ENCODE data around the gene AQP12A.

DNA sequence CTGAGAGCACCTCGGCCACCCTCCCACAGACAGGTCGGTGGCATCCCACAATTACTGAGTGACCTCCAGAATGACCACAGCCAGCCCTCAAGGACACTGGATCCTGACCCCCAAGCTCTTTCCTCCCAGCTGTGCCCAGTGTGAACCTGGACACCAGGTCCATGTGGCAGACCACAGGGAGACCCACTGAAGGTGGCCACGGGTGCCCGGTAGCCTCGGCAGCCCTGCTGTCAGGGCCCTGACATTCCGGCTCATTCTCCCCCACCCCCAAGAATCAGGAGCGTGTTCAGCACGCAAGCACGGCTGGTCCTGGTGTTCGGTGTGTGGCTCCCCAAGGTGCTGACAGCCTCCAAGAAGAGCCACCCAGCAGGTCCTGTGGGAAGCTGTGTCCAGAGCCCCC, 32.8 kb downstream of the AQP12A start:
- TF ChIP-seq NFE2L1 (tag; IDR thresholded peaks at IDR 0.05; ENCODE audit: borderline replicate concordance, low read depth) (no peak), PHF20 (IDR thresholded peaks at IDR 0.05; ENCODE audit: partially characterized antibody) (no peak), SP1 (CRISPR knock-in tag; IDR thresholded peaks at IDR 0.05) (no peak), TAF7 (tag; IDR thresholded peaks at IDR 0.05) (no peak), FOXK2 (conservative IDR thresholded peaks at IDR 0.05 in 1 of 2, IDR thresholded peaks at IDR 0.05 in 1 of 2; ENCODE audit: low read depth in 2 of 2) (no peak), MTA3 (IDR thresholded peaks at IDR 0.05; ENCODE audit: borderline replicate concordance) (no peak), EP400 (IDR thresholded peaks at IDR 0.05) (no peak), ZNF41 (CRISPR knock-in tag; conservative IDR thresholded peaks at IDR 0.05) (no peak), KDM1A (IDR thresholded peaks at IDR 0.05) (no peak), ZNF253 (CRISPR knock-in tag; conservative IDR thresholded peaks at IDR 0.05) (no peak)
- TF ChIP-seq, protein P1, sequence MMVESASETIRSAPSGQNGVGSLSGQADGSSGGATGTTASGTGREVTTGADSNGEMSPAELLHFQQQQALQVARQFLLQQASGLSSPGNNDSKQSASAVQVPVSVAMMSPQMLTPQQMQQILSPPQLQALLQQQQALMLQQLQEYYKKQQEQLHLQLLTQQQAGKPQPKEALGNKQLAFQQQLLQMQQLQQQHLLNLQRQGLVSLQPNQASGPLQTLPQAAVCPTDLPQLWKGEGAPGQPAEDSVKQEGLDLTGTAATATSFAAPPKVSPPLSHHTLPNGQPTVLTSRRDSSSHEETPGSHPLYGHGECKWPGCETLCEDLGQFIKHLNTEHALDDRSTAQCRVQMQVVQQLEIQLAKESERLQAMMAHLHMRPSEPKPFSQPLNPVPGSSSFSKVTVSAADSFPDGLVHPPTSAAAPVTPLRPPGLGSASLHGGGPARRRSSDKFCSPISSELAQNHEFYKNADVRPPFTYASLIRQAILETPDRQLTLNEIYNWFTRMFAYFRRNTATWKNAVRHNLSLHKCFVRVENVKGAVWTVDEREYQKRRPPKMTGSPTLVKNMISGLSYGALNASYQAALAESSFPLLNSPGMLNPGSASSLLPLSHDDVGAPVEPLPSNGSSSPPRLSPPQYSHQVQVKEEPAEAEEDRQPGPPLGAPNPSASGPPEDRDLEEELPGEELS (CRISPR knock-in tag; IDR thresholded peaks at IDR 0.05; ENCODE audit: borderline replicate concordance) = no peak
- TF ChIP-seq, protein P2, sequence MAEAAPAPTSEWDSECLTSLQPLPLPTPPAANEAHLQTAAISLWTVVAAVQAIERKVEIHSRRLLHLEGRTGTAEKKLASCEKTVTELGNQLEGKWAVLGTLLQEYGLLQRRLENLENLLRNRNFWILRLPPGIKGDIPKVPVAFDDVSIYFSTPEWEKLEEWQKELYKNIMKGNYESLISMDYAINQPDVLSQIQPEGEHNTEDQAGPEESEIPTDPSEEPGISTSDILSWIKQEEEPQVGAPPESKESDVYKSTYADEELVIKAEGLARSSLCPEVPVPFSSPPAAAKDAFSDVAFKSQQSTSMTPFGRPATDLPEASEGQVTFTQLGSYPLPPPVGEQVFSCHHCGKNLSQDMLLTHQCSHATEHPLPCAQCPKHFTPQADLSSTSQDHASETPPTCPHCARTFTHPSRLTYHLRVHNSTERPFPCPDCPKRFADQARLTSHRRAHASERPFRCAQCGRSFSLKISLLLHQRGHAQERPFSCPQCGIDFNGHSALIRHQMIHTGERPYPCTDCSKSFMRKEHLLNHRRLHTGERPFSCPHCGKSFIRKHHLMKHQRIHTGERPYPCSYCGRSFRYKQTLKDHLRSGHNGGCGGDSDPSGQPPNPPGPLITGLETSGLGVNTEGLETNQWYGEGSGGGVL (CRISPR knock-in tag; IDR thresholded peaks at IDR 0.05) = no peak
